Naive thymus-derived CD4-positive, alpha-beta T cell (primary cell): ENCODE results near the gene SLC6A9. TPM values are rescaled to one million over a fixed set of nuclear protein-coding genes. Genes with fewer than 3 reads are reported as not detected.

Source experiments
- ATAC-seq: fragments of 150-1000 bp; cut with Tn5 transposase; 2 replicates; pipeline ENCODE4 v1.10.0; 2021; ENCODE audit warnings: mild to moderate bottlenecking, moderate library complexity
- CTCF ChIA-PET: fragments of 350-600 bp; sonication (Branson Sonifier 250); formaldehyde crosslinking; loops from one replicate; lab custom pipeline; 2021; ENCODE audit warnings: antibody characterized with exemption; lab: Charles Lee
- POLR2A ChIA-PET: fragments of 350-600 bp; sonication (Branson Sonifier 250); formaldehyde crosslinking; loops from one replicate; lab custom pipeline; 2021; ENCODE audit warnings: antibody characterized with exemption, inconsistent platforms; lab: Charles Lee
- DNase-seq, 9 donors: peaks; one replicate each; pipeline versions ENCODE4 v3.0.0 to v3.0.0-alpha.2; 2020 to 2022; ENCODE audit warnings: mixed read lengths in 1 of 9
- H3K27ac ChIP-seq: one replicate; pipeline ENCODE4 v1.7.0; 2013; ENCODE audit warnings: mild to moderate bottlenecking, low read depth, low read length, moderate library complexity
- H3K27me3 ChIP-seq, 2 donors: one replicate each; pipeline ENCODE4 v1.7.0; 2013; ENCODE audit warnings: low read length in 2 of 2, mild to moderate bottlenecking in 2 of 2, moderate library complexity in 2 of 2; ENCODE audit not compliant: control insufficient read depth in 2 of 2, insufficient read depth in 2 of 2
- H3K36me3 ChIP-seq, 3 experiments: 1 replicate in 2 of 3; 2 replicates in 1 of 3; pipeline ENCODE4 v1.7.0; 2013; ENCODE audit warnings: low read length in 3 of 3, mild to moderate bottlenecking in 3 of 3, moderate library complexity in 1 of 3; ENCODE audit not compliant: insufficient read depth in 3 of 3, control insufficient read depth in 2 of 3
- H3K4me1 ChIP-seq, 2 donors: one replicate each; pipeline ENCODE4 v1.7.0; 2013; ENCODE audit warnings: low read length in 2 of 2, mild to moderate bottlenecking in 2 of 2, moderate library complexity in 1 of 2; ENCODE audit not compliant: control insufficient read depth in 2 of 2, insufficient read depth in 2 of 2
- H3K4me3 ChIP-seq: 2 replicates; pipeline ENCODE4 v1.7.0; 2013; ENCODE audit warnings: mild to moderate bottlenecking, low read length
- H3K9me3 ChIP-seq, 3 experiments: 1 replicate in 2 of 3; 2 replicates in 1 of 3; pipeline ENCODE4 v1.7.0; 2013; ENCODE audit warnings: low read length in 3 of 3; ENCODE audit not compliant: control insufficient read depth in 2 of 3
- H3K27ac Mint-ChIP-seq, 9 donors: one replicate each; pipeline ENCODE4 v1.8.0; 2020 to 2022; ENCODE audit warnings: mixed read lengths in 9 of 9, mild to moderate bottlenecking in 8 of 9, moderate library complexity in 5 of 9, inconsistent platforms in 2 of 9
- H3K27me3 Mint-ChIP-seq, 5 donors: one replicate each; pipeline ENCODE4 v1.8.0; 2021 to 2022; ENCODE audit warnings: mixed read lengths in 5 of 5, mild to moderate bottlenecking in 1 of 5
- H3K36me3 Mint-ChIP-seq, 5 donors: one replicate each; pipeline ENCODE4 v1.8.0; 2020 to 2022; ENCODE audit warnings: mixed read lengths in 5 of 5, mild to moderate bottlenecking in 3 of 5, inconsistent platforms in 1 of 5
- H3K4me1 Mint-ChIP-seq, 7 donors: one replicate each; pipeline ENCODE4 v1.8.0; 2020 to 2022; ENCODE audit warnings: mixed read lengths in 7 of 7, mild to moderate bottlenecking in 3 of 7, inconsistent platforms in 1 of 7
- H3K4me3 Mint-ChIP-seq, 10 donors: one replicate each; pipeline ENCODE4 v1.8.0; 2020 to 2022; ENCODE audit warnings: mild to moderate bottlenecking in 10 of 10, mixed read lengths in 10 of 10, moderate library complexity in 6 of 10, inconsistent platforms in 2 of 10
- H3K9me3 Mint-ChIP-seq, 11 donors: one replicate each; pipeline ENCODE4 v1.8.0; 2020 to 2022; ENCODE audit warnings: mixed read lengths in 11 of 11, mild to moderate bottlenecking in 4 of 11, inconsistent platforms in 1 of 11, moderate library complexity in 1 of 11
- intact Hi-C, 2 donors: fragments of 100-400 bp; cut with micrococcal nuclease; formaldehyde crosslinking; loops; one replicate each; pipeline ENCODE4 v1.15.1; 2023
- polyA plus RNA-seq, 2 donors: library from polyadenylated mRNA; unstranded; fragments of 300-500 nt; fragmentation: Illumina TruSeq; gene quantifications; one replicate each; pipeline ENCODE4 v1.2.3, GENCODE V29; 2021
- total RNA-seq, 6 experiments: library from RNA in 5 of 6; stranded (reverse) in 5 of 6; gene quantifications; 1 replicate in 5 of 6; 2 replicates in 1 of 6; pipeline ENCODE4 v1.2.3 and lab custom pipeline; 2021 to 2026

SLC6A9 gene
- total and polyA plus RNA-seq, 7 experiments from 2014 or later: 0.26 to 5.0 (median 0.49) TPM; not detected in 2

GRCh38 chr1:43947874-43948437 is 83.3 kb downstream of the SLC6A9 start:
- Histone ChIP-seq H3K4me3 (peak overlapping the region; percentile 86), H3K27me3 (no peaks in the 10 kb centered on the region), H3K4me1 (peaks cover 17% of the 10 kb centered on the region in 2 donors), H3K36me3 (peaks cover 0 to 8% (median 0%) of the 10 kb centered on the region in 3 experiments), H3K9me3 (no peaks in the 10 kb centered on the region), H3K27ac (no peak overlapping the region)
- intact Hi-C loops: loop anchor here (2.0 to 10.0 kb wide), 9 partner anchors 186 to 1263 kb away; partner anchors contain the start of genes CFAP57 (in 2 of the 2), EBNA1BP2 (in 2 of the 2), ST3GAL3 (in 2 of the 2) and ELOVL1 (in 1 of the 2)
- Mint-ChIP-seq H3K36me3 (peaks cover 7 to 16% (median 11%) of the 10 kb centered on the region in 5 donors), H3K4me3 (peak overlapping the region; percentile 87 to 96 (median 90)), H3K27me3 (no peaks in the 10 kb centered on the region), H3K4me1 (peaks cover 34 to 69% (median 53%) of the 10 kb centered on the region in 7 donors), H3K9me3 (no peaks in the 10 kb centered on the region), H3K27ac (peak overlapping the region; percentile 69 to 98 (median 77))
- ChIA-PET POLR2A (interaction anchor here (1.2 to 3.2 kb wide), 2 partner anchors 22 to 27 kb away, joined by 5 to 23 read pairs; partner anchors contain the start of genes ATP6V0B and DPH2), CTCF (interaction anchor here (1.2 to 2.8 kb wide), 2 partner anchors 13 to 27 kb away, joined by 3 to 17 read pairs; partner anchors contain the start of gene ARTN)
- no peak for ATAC-seq
- no peak for DNase-seq

DNA sequence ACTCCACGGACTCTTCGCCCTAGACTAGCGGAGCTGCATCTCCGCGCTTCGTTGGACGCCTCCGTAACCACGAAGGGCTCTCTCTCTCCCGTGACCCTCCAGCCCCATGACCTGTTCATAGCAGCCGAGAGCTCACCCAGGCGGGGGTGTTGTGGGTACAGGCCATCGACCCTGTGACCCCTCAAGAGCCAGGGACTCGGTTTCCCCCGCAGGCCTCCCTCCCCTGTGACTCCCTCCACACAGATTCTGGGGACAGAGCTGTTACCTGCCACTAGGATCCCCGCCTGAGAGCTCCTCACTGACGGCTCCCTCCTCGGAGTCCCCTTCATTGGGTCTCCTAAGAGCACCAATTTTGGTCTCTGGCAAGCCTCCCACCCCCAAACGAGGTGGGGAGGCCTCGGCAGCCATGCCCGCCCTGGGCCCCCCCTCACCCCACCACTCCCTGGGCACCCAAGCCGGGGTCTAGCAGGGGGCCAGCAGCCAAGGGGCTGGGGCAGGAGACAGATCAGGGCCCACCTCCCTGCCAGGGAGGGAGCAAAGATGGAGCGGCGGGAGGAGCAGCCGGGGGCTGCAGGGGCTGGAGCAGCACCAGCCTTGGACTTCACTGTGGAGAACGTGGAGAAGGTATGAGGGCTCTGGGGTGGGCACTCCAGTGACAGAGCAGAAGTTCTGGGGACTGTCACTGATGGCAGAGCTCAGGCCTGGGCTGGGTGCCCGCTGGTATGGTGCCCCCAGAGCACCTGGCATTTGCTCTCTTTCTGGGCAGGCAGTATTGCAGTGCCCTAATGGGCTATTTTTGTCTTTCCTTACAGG is 84.0 kb downstream of the SLC6A9 start:
- ChIA-PET CTCF (interaction anchor here (0.5 to 2.8 kb wide), 3 partner anchors 13 to 41 kb away, joined by 3 to 17 read pairs (median 3); partner anchors contain the start of gene ARTN), POLR2A (interaction anchor here (0.9 to 3.2 kb wide), 2 partner anchors 7 to 27 kb away, joined by 3 to 23 read pairs; partner anchors contain the start of gene ATP6V0B)
- Mint-ChIP-seq H3K27ac (peak overlapping the region; percentile 84 to 98 (median 94)), H3K36me3 (peaks cover 7 to 16% (median 11%) of the 10 kb centered on the region in 5 donors), H3K9me3 (no peaks in the 10 kb centered on the region), H3K4me3 (peak overlapping the region; percentile 87 to 96 (median 90)), H3K27me3 (no peaks in the 10 kb centered on the region), H3K4me1 (peaks cover 37 to 74% (median 57%) of the 10 kb centered on the region in 7 donors)
- no peak for DNase-seq
- Histone ChIP-seq H3K27ac (peak overlapping the region; percentile 97), H3K27me3 (no peaks in the 10 kb centered on the region), H3K4me3 (peak overlapping the region; percentile 86), H3K9me3 (no peaks in the 10 kb centered on the region), H3K36me3 (peaks cover 0 to 8% (median 0%) of the 10 kb centered on the region in 3 experiments), H3K4me1 (peaks cover 17% of the 10 kb centered on the region in 2 donors)
- intact Hi-C loops: loop anchor here (2.0 to 10.0 kb wide), 9 partner anchors 185 to 1262 kb away; partner anchors contain the start of genes CFAP57 (in 2 of the 2), EBNA1BP2 (in 2 of the 2), ST3GAL3 (in 2 of the 2) and ELOVL1 (in 1 of the 2)
- ATAC-seq: no peak

Other genes starting within 250 kb of the SLC6A9 start
- gene ARTN, start 97.7 kb downstream of the SLC6A9 start, total RNA-seq: 1 to 10 TPM in 1 of 5 experiments, under 1 TPM in 4; 0.51 to 2.2 (median 0.68) TPM
- gene ARTN, start 97.7 kb downstream of the SLC6A9 start, polyA plus RNA-seq: not detected
- gene IPO13, start 84.5 kb downstream of the SLC6A9 start, total RNA-seq: 10 to 100 TPM; 10.1 to 32.3 (median 17.0) TPM
- 10 to 100 TPM; 13.0 to 15.2 TPM for gene IPO13, start 84.5 kb downstream of the SLC6A9 start, polyA plus RNA-seq
- 10 to 100 TPM; 21.3 to 40.1 (median 29.4) TPM for gene DPH2, start 61.5 kb downstream of the SLC6A9 start, total RNA-seq
- 10 to 100 TPM; 29.4 to 40.9 TPM for gene DPH2, start 61.5 kb downstream of the SLC6A9 start, polyA plus RNA-seq
- 100 to 1,000 TPM in 2 of 5 experiments, 10 to 100 TPM in 3; 47.3 to 152 (median 69.3) TPM for gene ATP6V0B, start 56.5 kb downstream of the SLC6A9 start, total RNA-seq
- gene ATP6V0B, start 56.5 kb downstream of the SLC6A9 start, polyA plus RNA-seq: 100 to 1,000 TPM; 147 to 166 TPM
- 10 to 100 TPM in 1 of 5 experiments, 1 to 10 TPM in 2, under 1 TPM in 2; 0.49 to 16.9 (median 1.6) TPM for gene B4GALT2, start 52.3 kb downstream of the SLC6A9 start, total RNA-seq
- not detected for gene B4GALT2, start 52.3 kb downstream of the SLC6A9 start, polyA plus RNA-seq
- 1 to 10 TPM in 4 of 5 experiments, under 1 TPM in 1; 0.40 to 2.9 (median 1.6) TPM for gene CCDC24, start 39.9 kb downstream of the SLC6A9 start, total RNA-seq
- under 1 TPM in 1 of 2 donors, not detected in 1; 0.41 TPM for gene CCDC24, start 39.9 kb downstream of the SLC6A9 start, polyA plus RNA-seq
- gene KLF17, start 87.4 kb upstream of the SLC6A9 start, total RNA-seq: not detected
- gene KLF17, start 87.4 kb upstream of the SLC6A9 start, polyA plus RNA-seq: not detected
- not detected for gene KLF18, start 110.2 kb upstream of the SLC6A9 start, total RNA-seq
- gene KLF18, start 110.2 kb upstream of the SLC6A9 start, polyA plus RNA-seq: not detected
- gene DMAP1, start 182.0 kb upstream of the SLC6A9 start, total RNA-seq: 10 to 100 TPM; 46.3 to 96.2 (median 66.7) TPM
- gene DMAP1, start 182.0 kb upstream of the SLC6A9 start, polyA plus RNA-seq: 10 to 100 TPM; 42.3 to 60.0 TPM